Measurements from ENCODE around the gene OR51B5. TPM values are rescaled to one million over a fixed set of nuclear protein-coding genes. Genes with fewer than 3 reads are reported as not detected.

The OR51B5 gene
- total and polyA plus RNA-seq, 10 of the 15 experiments (the other 5 are each of a cell fraction or from before 2014, with no cell fraction given) = 0.04 to 2.1 (median 0.17) TPM; not detected in 6

DNA sequence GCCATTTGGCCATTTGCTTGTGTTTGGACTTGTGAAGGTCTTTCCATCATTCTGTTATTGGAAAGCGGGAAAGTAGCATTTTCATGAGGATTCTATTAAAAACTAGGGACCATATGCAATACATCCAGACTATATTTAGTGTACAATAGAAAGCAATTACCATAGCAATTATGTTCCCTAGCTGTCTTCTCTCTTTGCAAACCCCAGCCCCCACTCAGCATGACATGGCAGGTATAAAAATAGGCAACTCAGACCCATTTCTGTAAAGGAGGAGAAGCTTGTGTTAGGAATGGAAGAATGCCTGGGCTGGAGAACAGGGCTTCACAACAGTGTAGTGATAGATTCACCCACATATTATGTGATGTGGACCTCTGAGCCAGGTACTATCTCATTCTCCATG is 20.4 kb upstream of the OR51B5 start:
- in situ Hi-C loops (cut with MboI) (no loop called here), intact Hi-C loops (cut with micrococcal nuclease; ENCODE audit: unreplicated experiment) (no loop called here)
- TF ChIP-seq POLR2AphosphoS2 (IDR thresholded peaks at IDR 0.05; ENCODE audit: low read depth, low read length) (no peak), NR2C2 (IDR thresholded peaks at IDR 0.05; ENCODE audit: borderline replicate concordance, control insufficient read depth, insufficient read length, low read depth) (no peak), NFYA (IDR thresholded peaks at IDR 0.05; ENCODE audit: borderline replicate concordance, low read depth, low read length) (no peak), SUZ12 (IDR thresholded peaks at IDR 0.05; ENCODE audit: unreplicated experiment) (no peak), MXI1 (IDR thresholded peaks at IDR 0.05; ENCODE audit: low read depth, low read length) (no peak), ZBTB11 (CRISPR knock-in tag; IDR thresholded peaks at IDR 0.05) (no peak), SREBF1 (IDR thresholded peaks at IDR 0.05; ENCODE audit: low read length) (no peak), ASH2L (IDR thresholded peaks at IDR 0.05; ENCODE audit: borderline replicate concordance, low read depth) (no peak), ETV6 (conservative IDR thresholded peaks at IDR 0.05 in 1 of 2, IDR thresholded peaks at IDR 0.05 in 1 of 2; ENCODE audit: borderline replicate concordance in 1 of 2, low read depth in 1 of 2) (no peak), ZNF207 (IDR thresholded peaks at IDR 0.05; ENCODE audit: borderline replicate concordance) (no peak)
- TF ChIP-seq, protein P1, sequence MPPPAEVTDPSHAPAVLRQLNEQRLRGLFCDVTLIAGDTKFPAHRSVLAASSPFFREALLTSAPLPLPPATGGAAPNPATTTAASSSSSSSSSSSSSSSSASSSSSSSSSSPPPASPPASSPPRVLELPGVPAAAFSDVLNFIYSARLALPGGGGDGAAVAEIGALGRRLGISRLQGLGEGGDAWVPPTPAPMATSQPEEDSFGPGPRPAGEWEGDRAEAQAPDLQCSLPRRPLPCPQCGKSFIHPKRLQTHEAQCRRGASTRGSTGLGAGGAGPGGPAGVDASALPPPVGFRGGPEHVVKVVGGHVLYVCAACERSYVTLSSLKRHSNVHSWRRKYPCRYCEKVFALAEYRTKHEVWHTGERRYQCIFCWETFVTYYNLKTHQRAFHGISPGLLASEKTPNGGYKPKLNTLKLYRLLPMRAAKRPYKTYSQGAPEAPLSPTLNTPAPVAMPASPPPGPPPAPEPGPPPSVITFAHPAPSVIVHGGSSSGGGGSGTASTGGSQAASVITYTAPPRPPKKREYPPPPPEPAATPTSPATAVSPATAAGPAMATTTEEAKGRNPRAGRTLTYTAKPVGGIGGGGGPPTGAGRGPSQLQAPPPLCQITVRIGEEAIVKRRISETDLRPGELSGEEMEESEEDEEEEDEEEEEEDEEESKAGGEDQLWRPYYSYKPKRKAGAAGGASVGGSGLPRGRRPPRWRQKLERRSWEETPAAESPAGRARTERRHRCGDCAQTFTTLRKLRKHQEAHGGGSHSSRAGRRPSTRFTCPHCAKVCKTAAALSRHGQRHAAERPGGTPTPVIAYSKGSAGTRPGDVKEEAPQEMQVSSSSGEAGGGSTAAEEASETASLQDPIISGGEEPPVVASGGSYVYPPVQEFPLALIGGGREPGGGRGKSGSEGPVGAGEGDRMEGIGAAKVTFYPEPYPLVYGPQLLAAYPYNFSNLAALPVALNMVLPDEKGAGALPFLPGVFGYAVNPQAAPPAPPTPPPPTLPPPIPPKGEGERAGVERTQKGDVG (CRISPR knock-in tag; IDR thresholded peaks at IDR 0.05) = no peak
- POLR2A ChIA-PET = no interaction called here
- FAIRE-seq (no peak), ATAC-seq (no peak), DNase-seq (ENCODE audit: low read depth, low spot score) (no peak)
- H4K20me1 ChIP-seq (ENCODE audit: control insufficient read depth, insufficient read depth) = no peaks in the 10 kb centered on the region
- no peak overlapping the region for H3K4me3 ChIP-seq
- SMC1A ChIA-PET (ENCODE audit: uncharacterized antibody, unreplicated experiment) = no interaction called here
- no peak overlapping the region for H2AFZ ChIP-seq (ENCODE audit: control insufficient read depth, low read depth, low read length)
- no peak overlapping the region for H3K9ac ChIP-seq (ENCODE audit: control insufficient read depth, insufficient read depth, low read length)
- no peak overlapping the region for H3K27ac ChIP-seq (ENCODE audit: control insufficient read depth, insufficient read depth)
- RAD21 ChIA-PET (ENCODE audit: unreplicated experiment) = interaction anchor here (1.0 kb wide), 1 partner anchor 719 kb away, joined by 3 read pairs; no protein-coding TSS in a partner anchor
- no TSS peak for BruUV-seq (replicated peaks)
- H3K79me2 ChIP-seq (ENCODE audit: control insufficient read depth, insufficient read depth, low read length) = no peaks in the 10 kb centered on the region
- no peaks in the 10 kb centered on the region for H3K27me3 ChIP-seq (replicated peaks in 1 of 2; ENCODE audit: control insufficient read depth in 2 of 2, insufficient read depth in 2 of 2, low read length in 1 of 2)
- CTCF ChIA-PET = interaction anchor here (1.1 kb wide), 1 partner anchor 20 kb away, joined by 3 read pairs; no protein-coding TSS in a partner anchor
- WGBS (ENCODE audit: insufficient coverage, insufficient replicate concordance, low lambda C conversion rate, missing lambda C conversion rate) = 4% methylated on average over 1 of the region's 1 CpG
- H3K4me2 ChIP-seq (ENCODE audit: control insufficient read depth, insufficient read depth) = no peak overlapping the region
- H3K4me1 ChIP-seq (ENCODE audit: control insufficient read depth, insufficient read depth, low read length) = no peaks in the 10 kb centered on the region
- H3K9me3 ChIP-seq (replicated peaks; ENCODE audit: control insufficient read depth, insufficient read depth, low read length) = no peaks in the 10 kb centered on the region
- no peaks in the 10 kb centered on the region for H3K36me3 ChIP-seq (ENCODE audit: control insufficient read depth in 2 of 2, insufficient read depth in 2 of 2, low read length in 1 of 2)

Measured in GM12878 (cell line).